ENCODE measurements around the gene ITPRIP.
A peak's percentile ranks its signal among the peaks of the same experiment; 100 is the strongest.

ITPRIP gene

GRCh38 chr10:104342941-104343411 is 4.7 kb upstream of the ITPRIP start:
- DNase-seq (ENCODE audit: low read depth, low spot score) = no peak

GRCh38 chr10:104340641-104341040 is 2.4 kb upstream of the ITPRIP start:
- no peak for DNase-seq (ENCODE audit: low read depth, low spot score)

GRCh38 chr10:104340111-104340526 is 1.9 kb upstream of the ITPRIP start:
- no peak for DNase-seq (ENCODE audit: low read depth, low spot score)

- DNase-seq (ENCODE audit: low read depth, low spot score) = no peak
Measured at GRCh38 chr10:104339469-104340110, 1.3 kb upstream of the ITPRIP start.

GRCh38 chr10:104337521-104337984 is 712 bp downstream of the ITPRIP start:
- DNase-seq (ENCODE audit: low read depth, low spot score) = peak; percentile 71

- DNase-seq (ENCODE audit: low read depth, low spot score) = peak; percentile 21
Measured at GRCh38 chr10:104336821-104337467, 1.3 kb downstream of the ITPRIP start.

DNA sequence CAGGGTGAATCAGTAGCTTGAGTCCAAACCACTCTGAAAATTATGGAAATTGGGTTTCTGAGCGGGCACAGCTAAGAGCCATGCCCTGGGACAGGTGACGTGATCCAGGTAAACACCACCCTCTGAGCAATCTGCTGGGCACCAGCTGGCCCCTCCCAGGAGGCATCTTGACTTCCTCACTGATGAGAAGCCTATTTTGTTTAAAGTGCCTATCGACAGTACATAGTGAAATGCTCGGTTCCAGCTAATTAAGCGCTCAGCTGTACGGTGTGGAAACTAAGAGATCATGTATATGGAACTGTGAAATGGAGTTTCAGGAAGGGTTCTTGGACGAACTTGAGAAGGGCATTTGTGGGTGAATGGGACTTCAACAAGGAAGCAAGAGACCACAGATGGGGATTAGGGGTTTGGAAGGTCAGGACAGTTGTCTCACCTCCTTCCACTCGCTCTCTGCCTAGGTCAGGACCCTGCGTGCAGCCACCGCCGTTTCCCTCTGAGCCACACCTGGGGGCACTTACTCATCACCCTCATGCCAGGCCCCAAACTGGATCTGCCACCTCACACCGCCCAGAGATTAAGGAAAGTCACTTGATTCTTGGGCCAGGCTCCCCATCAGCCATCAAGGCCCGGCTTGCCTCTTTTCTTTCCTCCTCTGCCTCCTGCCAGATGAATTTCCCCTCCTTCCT is 3.2 kb downstream of the ITPRIP start:
- no peak for DNase-seq (ENCODE audit: low read depth, low spot score)

- DNase-seq (ENCODE audit: low read depth, low spot score) = no peak
Measured at GRCh38 chr10:104334561-104334960, 3.7 kb downstream of the ITPRIP start.

DNA sequence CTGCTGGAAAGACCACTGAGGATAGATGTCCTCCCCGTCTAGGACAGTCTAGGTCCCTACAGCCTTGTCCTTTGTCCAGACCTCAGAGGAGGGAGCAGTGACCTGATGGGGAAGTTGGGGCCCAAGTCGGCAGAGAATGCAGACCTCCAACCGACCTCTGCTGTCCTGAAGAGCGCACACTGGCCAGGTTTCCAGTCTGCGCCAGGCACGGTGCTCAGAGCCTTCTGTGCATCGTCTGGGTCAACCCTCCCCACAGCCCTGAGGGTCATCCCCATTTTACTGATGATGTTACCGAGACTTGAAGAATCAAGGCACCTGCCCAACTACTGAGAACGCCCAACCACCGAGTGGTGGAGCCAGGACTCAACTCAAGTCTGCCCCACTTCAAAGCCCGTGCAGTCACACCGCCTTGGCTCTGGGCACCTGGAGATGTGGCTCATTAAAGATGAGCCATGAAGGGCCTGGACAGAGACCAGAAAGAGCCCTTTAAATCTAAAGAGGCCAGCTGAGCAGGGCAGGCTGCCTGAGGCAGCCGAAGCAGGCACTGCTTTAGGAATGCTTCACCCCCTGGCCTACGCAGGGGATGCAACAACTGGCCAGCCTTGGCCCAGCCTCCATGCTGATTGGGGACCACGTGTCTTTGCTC is 4.4 kb downstream of the ITPRIP start:
- DNase-seq (ENCODE audit: low read depth, low spot score) = peak; percentile 72

DNA sequence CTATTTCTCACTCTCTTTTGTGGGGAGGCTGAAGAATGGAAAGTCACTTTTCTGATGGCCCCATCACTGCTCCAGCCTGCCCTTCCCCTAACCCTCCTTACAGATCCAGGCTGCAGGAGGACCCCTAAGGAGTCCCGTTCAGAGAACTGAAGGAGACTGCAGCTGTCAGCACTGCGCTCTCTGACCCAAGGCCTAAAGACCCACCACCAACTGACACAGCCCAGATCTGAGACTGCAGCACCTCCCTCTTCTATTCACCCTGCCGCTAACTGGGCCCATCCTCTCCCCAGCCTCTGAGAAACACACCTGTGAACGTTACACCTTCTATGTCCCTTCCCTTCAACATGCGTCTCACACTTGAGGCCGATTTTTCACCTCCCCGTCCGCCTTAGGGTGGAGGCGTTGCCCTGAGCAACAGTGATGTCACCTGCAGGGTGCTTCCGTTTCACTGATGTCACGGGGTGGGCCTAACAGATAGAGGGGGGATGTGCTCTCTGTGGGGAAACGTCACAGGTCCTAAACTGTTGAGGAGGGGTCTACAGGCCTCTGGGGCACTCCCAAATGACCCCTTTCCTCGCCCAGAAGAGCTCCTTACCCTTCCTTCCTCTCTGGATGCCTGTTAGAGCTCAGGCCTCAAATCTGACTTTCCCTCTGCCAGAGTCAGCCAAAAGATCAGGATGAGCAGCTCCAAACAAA is 5.1 kb downstream of the ITPRIP start:
- DNase-seq (ENCODE audit: low read depth, low spot score) = peak; percentile 21

DNA sequence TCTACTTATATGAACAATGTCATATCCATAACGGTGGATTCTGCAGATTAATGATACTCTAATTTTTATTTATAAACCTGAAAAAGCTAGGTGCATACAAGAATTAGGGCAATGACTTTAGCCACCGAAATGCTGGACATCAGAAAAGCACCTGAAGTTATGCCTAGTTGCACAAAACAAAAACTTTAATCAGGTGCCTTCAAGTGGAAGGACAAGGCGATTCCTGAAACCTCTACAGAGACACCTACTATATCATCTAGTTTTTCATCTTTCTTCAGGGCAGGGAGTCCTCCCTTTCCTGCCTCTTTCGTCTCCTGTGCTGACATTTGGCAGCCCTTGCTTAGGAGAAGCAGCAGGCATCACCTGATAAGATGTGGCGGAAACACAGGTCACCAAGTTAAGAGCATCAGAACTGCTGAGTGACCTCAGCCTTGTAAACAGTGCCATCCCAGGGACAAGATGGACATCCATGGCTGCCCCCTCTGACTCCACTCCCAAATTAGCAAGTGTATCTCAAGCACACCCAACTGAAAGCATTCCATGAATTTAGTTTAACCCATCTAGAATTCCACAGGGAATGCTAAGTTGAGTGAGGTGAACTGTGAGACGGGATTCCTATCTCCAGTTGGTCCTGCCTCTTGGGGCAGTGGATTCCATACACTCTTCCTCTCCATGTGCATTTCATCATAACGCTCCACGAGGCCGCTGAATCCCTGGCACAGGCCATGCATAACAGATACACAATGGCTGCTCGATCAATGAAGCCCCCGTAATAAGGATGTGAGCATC is 5.8 kb downstream of the ITPRIP start:
- DNase-seq (ENCODE audit: low read depth, low spot score) = no peak

DNA sequence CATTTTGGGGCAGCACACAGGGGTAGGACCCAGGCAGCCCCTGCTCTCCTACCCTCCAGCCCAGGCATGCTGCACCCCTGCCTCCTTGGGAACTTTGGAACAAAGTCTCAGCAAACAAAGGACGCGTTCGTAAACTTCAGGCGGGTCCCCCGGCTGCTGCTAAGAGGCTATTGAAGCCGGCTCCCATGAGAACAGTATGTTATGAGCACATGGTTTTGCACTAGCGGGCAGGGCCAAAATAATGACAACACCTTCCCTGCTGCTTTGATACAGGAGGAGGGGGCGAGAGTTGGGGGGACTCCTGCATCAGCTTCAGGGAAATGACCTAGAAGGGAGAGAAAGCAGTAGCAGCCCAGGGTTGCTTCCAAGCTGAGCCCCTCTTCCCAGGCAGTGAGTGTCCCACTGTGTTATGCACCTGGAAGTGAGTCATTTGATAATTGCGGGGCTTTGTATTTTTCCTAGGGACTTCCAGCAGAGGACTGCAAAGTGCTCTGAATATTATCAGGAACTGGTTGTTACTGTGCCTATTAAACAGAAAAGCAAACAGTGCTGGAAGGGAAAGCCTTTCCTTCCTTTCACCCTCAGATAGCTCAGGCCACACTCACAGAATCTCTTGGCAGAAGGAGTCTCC is 6.9 kb downstream of the ITPRIP start:
- peak; percentile 51 for DNase-seq (ENCODE audit: low read depth, low spot score)

DNA sequence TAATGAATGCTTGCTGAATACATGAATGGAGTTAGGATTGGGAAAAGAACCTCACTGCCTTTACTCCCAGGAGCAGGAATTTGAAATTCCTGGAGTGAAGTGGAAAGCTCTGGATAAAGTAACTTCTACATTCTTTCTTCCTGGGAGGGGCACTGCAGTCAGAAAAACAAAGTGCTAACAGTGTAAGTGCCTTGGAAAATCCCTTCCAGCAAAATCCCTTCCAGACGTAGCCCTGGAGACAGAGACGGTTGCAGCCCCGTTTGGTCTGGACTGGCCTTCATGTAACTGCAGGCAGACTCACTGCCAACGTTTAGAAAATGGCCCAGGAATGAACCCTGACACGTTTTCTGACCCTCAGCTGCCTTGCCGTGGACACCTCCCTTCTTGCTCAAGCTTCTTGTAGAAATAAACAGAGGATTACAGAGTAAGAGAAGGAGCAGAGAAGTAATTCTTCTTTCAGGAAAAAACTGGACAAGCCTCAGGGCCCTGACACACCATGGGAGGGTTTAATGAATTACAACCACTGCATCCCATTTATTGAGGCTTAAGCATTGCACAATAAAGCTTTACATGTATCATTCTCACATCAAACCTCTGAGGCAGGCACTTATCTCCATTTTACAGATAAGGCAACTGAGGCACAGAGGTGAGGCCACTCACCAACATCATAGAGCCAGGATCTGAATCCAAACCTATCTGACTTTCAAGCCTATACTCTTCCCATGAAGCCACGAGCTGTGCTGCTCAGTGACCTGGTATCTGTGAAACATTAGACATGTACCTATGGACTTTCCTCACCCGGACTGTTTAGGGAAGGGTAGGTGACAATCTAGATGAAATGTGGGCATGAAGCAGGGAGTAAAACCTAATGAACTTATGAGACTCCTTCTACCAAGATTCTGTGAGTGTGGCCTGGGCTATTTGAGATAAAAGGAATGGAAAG is 7.8 kb downstream of the ITPRIP start:
- peak; percentile 80 for DNase-seq (ENCODE audit: low read depth, low spot score)

DNA sequence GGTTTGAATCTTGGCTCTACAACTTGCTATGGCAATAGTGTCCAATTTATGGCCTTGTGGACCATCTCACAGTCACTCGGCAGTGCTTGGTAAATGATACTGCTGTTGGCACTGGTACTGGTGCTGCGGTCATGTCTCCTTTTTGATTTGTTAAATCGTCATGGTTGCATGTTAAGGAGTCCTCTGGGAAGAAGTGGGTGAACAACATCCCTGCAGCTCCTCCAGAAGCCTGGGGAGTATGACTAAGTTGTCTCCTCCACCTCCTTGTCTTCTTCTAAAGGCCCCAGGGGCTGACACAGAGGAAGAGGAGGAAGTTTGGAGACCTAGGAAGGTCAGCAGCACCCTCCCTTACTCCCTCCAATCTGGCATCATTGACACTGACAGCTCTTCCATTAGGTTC is 8.5 kb downstream of the ITPRIP start:
- DNase-seq (ENCODE audit: low read depth, low spot score) = no peak

DNA sequence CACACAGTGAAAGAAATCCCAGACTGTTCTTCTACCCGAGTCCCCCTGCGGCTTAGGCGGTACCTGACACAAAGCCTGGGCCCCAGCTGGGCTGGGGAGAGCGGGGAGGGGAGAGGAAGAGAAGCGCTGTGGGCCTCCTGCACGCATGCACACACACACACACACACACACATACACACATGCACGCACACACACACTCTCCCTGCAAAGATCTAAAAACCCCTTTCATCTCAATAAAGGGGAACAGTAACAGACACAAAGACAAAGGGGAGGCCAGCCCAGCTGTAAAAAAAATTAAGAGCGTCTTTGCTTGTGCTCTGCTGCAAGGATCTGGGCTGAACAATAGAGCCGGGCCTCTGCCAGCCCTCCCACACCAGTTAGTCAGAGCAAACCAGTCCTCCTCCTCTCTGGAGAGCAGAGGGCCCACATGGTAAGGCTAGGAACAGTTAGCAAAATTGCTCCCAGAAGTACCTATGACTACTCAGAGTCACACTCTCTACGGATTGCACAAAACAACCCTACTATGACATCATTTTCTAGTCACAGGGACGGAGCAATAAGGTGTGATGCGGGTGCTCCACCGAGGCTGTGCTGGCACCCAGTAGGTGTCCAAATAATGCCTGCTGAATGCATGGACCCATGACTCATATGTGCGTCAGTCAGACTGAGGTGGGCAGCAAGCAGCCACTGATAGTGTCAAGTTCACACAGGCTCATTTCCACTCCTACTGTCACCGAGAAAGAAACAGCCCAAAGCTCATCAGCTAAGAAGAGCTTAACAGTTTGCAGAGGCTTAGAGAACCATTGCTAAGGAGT is 9.2 kb downstream of the ITPRIP start:
- DNase-seq (ENCODE audit: low read depth, low spot score) = peak; percentile 74

DNA sequence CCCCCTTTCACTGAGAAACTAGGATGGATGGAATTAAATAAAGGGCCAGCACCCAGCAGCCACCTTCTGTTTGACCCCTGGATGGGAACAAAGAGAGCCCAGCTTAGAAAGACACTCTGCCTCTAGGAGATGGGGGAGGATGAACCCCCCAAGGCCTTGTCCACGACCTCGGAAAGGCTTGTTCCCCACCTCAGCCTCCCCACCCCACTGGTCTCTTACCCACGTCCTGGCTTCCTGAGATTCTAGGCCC is 9.7 kb downstream of the ITPRIP start:
- no peak for DNase-seq (ENCODE audit: low read depth, low spot score)

DNA sequence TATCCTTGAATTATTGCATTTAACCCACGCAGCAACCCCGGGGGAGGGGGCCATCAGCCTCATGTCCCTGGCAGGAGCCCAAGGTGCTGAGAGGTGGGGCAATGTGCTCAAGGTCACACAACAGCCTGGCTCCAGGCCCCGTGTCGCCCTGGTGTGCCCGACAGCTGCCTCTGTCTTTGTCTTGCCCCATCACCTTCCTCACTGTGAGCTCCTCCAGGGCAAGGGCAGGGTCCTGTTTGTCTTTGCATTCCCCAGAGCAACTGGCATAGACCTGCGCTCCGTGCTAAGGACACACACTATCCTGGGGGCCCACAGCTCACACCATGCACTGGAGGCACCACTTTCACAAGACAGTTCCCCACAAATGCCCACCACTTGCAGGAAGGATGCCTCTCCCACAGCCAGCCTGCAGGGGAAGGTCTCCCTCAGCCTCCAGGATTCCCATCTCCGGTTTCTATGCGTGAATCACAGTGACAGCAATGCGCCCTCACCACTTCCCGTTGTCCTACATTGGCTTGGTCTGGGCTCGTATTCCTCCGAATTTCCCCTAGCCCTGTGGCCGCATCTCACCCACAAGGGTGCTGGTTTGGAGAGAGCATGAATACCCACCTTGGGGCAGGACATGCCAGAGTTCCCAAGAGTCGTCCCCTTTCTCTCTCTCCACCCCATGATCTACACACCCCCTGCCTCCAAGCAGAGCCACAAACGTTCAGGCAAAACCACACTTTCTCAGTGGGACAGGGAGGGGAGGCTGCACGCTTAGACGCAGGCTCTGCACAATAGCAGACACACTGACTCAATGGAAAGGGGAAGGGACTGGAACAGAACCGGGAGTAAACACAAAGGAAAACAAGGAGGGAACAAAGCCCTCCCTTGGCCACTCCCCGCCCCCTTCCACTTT is 10.3 kb downstream of the ITPRIP start:
- DNase-seq (ENCODE audit: low read depth, low spot score) = peak; percentile 75

Data from ELF-1 (cell line).